Stimulated activated CD8-positive, alpha-beta memory T cell treated with anti-CD3 and anti-CD28 coated beads, Interleukin-12 subunit alpha, Interleukin-12 subunit beta, amount 100 ng/mL, for 24 hours (primary cell): Measurements from ENCODE around the gene GTF3C5.
"Not testable (repeated sequence)": the region's sequence is repeated elsewhere in the genome, so short reads cannot be mapped to it uniquely, and the experiment has no call there.

Experiments
- DNase-seq: peaks from one replicate; pipeline ENCODE4 v3.0.0-alpha.2; 2020; ENCODE audit errors: extremely low read depth

Gene GTF3C5

DNA sequence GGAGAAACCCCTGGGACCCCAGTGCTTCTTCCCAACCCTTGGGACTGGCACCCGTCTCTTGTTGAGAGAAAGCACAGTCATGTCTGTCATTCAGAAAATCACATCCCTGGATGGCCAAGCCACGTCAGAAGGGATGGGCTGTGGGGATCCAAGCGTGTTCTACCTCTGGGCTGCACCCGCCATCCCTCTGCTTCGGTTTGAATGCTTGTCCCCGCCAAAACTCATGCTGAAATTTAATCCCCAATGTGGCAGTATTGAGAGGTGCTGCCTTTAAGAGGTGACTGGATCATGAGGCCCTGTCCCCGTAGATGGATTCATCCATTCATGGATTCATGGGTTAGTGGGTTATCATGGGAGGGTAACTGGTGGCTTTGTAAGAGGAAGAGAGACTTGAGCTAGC is 58.0 kb downstream of the GTF3C5 start:
- DNase-seq = no peak

DNA sequence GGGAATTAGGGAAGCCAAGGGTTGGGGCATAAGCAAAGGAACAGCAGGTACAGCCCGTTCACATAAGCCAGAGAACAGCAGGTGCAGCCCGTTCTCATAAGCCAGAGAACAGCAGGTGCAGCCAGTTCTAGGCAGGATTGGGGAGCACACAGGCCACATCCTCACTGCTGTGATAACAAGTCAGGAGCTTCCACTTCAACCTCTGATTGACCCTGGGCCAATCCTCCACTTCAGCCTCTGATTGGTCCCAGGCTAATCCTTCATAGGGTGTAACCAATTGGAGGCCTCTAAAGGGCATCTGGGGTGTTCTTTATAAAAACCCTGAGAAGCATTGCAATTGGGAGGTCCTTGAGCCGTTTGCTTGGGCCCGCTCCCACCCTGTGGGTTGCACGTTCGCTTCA is 58.5 kb downstream of the GTF3C5 start:
- DNase-seq = no peak

- no peak for DNase-seq
These were observed 59.4 kb downstream of the GTF3C5 start for GRCh38 chr9:133090187-133090586.

DNA sequence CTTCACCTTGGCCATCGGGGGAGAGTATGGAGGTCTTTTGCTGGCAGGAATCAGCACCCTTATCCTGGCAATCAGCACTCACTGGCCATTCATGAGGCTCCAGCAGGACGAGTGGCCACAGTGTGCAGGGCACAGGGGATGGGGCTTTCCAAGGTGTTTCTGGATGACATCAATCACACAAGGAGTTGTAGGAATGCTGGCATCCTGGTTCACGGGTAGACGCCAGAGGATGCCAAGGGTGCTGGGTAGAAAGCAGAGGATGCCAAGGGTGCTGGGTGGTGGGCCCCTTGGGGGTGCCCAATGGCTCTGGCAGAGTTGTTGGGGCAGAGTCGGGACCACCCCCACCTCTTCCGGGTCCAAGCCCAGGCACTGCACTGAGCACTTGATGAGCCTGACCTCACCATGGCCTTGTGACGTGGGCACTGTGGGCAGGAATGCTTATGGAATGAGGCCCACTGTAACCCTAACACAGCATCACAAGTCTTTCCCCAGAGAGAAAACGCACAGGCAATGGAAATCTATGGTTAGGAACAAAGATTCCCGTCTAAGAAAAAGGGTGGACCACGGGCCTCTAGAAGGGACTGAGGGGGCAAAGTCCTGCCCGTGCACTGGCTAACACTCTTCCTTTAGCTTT is 60.1 kb downstream of the GTF3C5 start:
- DNase-seq = no peak

DNA sequence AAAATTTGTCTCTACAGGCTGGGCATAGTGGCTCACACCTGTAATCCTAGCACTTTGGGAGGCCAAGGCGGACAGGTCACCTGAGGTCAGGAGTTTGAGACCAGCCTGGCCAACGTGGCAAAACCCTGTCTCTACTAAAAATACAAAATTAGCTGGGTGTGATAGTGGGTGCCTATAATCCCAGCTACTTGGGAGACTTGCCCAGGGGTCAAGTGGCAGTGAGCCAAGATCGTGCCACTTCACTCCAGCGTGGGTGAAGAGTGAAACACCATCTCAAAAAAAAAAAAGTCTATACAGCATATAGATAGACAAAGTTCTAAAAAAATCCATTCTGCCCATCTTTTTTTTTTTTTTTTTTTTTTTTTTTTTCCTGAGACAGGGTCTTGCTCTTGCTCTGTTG is 63.6 kb downstream of the GTF3C5 start:
- DNase-seq = not testable (repeated sequence)

DNA sequence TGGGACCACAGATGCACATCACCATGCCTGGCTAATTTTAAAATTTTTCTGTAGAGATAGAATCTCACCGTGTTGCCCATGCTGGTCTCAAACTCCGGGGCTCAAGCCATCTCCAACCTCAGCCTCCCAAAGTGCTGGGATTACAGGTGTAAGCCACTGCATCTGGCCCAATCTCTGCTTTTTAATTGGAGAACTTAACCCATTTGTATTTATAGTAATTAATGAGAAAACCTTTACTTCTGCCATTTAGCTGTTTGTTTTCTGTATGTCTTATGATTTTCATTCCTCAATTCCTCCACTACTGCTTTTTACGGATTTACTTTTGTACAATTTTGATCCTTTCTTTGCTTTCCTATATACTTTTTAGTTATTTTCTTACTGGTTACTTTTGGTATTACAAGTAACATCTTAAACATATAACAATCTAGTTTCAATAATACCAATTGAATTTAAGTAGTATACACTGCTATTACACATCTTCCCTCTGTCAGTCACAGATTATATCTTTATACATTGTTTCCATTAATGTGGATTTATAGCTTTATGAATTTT is 64.1 kb downstream of the GTF3C5 start:
- DNase-seq = no peak

DNA sequence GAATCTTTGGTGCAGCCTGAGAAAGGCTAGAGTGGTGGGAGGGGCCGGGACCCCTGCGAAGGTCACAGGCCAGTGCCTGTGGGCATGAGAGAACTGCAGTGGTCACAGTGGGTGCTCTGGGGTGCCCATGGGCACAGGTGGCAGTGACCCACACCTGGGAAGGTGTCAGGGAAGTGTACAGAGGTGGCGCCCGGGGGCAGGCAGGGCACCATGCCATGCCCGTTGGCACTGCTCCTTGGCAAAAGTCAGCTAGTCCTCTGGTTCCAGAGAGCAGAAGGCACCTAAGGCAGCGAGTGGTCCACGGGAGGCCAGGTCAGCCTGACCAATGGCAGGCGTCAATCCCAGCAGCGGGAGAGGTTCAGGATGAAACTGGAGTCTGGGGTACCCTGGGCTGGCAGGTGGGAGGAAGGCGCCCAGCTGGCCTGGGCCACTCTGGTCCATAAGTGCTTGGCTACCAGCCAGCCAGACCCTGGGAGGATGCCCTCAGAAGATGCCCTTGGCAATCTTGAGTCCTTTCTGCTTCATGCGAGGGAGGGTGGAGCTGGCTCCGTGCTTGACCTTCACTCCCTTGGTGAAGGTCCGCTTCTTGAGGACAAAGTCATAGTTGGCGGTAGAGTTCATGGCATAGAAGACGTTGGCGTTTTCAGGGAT is 67.4 kb downstream of the GTF3C5 start:
- no peak for DNase-seq

- no peak for DNase-seq
These were observed 68.1 kb downstream of the GTF3C5 start for GRCh38 chr9:133098871-133099270.

- no peak for DNase-seq
These were observed 69.1 kb downstream of the GTF3C5 start for GRCh38 chr9:133099726-133100505.

GRCh38 chr9:133100506-133101355 is 69.9 kb downstream of the GTF3C5 start:
- no peak for DNase-seq

DNA sequence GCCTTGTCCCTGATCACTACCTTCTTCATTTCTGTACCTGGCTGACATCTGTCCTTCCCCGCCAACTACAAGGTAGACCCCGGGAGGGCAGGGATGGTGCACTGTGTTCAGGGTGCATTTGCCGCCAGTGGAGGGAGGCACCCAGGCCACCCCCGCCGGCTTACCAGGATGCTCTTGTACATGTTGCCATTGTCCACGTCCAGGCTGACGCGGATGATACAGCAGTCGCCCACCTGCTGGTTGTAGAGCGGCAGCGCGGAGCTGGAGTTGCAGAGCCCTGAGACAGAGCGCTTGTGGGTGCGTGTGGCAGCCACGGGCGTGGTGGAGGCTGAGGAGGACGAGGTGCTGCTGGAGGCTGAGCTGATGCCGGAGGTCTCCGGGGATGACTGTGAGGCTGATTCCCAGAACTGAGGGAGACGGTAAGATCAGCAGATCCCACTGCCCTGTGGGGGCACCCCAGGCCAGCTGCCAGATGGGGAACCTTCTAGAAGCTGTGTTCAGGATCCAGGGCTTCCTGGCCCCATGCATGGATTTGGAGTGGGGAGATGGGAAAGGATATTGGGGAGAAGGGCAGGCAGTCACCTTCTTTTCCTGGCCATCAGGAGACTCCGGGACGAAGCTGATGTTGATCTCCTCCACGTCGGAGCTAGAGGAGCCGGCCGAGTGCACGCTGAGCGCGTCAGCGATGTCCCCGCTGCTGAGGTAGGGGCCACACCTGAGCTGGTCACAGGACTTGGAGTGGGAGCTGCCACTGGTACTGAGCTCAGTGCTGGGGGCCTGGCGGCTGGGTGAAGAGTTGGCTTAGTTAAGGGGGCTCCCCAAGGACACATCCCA is 70.8 kb downstream of the GTF3C5 start:
- no peak for DNase-seq

- no peak for DNase-seq
These were observed 71.6 kb downstream of the GTF3C5 start for GRCh38 chr9:133102190-133103021.

GRCh38 chr9:133103183-133103986 is 72.6 kb downstream of the GTF3C5 start:
- no peak for DNase-seq

DNA sequence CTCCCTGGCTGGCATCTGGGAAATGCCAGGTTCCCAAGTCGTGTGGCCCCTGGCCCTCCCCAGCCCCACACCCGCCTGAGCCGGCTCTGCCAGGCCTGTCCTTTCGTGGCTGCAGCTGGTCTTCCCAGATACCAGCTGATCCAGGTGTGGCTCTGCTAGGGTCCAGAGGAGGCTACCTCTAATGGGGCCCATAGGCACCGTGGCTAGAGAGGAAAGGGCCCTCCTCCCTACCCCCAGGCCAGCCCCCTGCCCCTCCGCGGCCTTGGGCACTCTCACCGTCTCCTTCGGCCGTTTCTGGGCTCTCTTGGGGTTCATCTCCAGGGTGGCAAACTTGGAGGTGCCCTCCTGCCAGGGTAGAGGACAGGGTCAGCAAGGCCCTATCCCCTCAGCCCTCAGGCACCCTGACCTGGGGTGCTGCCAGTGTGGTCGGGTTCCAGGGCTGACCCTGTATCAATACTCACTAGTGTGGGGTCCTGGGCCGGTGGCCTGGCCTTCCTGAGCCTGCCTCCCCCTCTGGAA is 73.2 kb downstream of the GTF3C5 start:
- DNase-seq = no peak

DNA sequence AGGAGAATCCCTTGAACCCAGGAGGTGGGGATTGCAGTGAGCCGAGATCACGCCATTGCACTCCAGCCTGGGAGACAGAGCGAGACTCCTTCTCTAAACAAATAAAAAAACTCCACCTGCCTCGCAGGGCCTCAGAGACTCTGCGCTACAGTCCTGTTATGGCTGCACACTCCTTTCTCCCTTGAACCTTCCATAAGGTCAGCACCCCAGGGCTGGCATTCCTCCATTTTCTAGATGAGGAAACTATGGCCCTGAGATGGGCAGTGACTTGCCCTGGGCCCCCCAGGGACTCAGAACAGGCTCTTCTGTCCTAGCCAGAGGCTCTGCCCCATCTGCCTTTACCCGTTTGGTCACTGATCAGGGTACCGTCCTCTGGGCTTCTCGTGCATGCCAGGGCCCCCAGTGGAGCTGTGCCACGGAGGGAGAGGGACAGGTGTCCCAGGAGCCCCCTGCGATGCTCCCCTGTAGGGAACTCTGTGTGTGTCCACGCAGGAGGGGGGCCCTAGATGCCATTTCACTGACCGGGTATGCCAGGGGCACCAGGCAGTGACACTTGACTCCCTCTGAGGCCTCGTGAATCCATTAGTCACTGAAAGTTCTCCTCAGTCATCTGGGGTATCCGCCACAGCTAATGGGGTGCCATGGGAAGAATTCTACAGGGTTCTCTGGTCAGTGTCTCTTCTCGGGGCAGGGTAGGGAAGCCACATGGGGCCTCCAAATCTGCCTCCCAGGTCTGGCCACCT is 74.1 kb downstream of the GTF3C5 start:
- DNase-seq = no peak

GRCh38 chr9:133105461-133105770 is 74.6 kb downstream of the GTF3C5 start:
- no peak for DNase-seq

- no peak for DNase-seq
These were observed 75.9 kb downstream of the GTF3C5 start for GRCh38 chr9:133106511-133107244.
